ENCODE data around the gene PAH.
A peak's percentile ranks its signal among the peaks of the same experiment; 100 is the strongest.

PAH gene

GRCh38 chr12:102950950-102951619, 34.0 kb upstream of the PAH start:
- FAIRE-seq, result peak; percentile 41
- no peak for DNase-seq (ENCODE audit: extremely low spot score, insufficient read length, low read depth)

DNA sequence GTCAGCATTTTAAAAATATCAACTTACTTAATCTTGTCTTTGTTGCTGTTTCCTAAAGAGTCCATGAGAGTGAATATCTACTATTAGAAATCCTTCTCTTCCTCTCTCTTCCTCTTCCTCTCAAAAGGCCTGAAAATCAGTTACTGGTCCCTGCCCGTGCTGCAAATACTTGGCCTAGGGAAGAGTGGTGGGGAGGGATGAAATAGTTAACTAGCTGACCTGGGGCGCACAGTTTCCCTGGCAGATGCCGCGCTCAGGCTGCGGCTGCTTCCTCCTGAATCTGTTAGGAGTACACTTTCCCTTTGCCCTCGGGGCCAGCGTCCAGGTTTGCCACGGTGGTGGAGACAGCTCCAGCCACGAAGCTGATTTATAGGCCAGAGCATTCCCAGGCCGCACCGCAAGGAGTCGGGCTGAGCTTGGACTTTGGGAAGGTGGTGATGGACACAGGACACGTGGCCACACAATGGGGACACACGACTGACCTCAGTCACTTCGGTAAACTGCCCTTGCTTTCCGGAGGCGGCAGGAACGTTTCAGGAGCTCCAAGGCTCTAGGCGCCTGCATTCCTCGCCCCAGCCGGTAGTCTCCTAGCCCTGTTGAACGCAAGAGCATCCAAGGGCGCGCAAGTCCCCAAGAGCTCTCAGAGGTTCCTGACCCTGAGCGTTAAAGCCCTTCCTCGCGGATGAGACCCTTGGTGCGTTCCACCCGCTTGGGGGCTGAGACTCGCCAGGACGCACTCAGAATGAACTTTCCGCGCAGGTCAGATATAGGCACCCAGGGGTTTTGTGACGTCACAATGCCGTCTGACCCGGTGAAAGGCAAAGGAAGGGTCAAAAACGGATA, 33.3 kb upstream of the PAH start:
- no peak for DNase-seq (ENCODE audit: extremely low spot score, insufficient read length, low read depth)
- FAIRE-seq, result no peak

DNA sequence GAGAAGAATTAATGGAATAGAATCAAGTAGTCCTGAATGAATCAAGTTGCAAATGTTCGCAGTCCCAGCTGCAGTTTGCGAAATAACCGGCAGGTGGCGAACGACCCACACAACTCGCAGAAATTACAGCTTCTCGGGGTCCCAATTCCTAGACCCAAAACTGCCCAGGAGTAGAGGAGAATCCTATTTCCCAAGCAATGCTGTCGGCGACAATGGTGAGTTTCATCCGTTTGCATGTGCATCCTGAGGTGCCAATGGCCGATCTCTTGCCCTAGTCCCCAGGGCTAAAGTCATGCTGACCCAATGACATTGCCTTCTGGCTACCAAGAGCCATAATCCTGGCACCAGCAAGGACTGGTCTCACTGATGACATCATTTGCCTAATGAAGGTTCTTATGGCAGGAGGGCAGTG, 31.9 kb upstream of the PAH start:
- DNase-seq (ENCODE audit: extremely low spot score, insufficient read length, low read depth), result no peak
- peak; percentile 94 for FAIRE-seq

DNA sequence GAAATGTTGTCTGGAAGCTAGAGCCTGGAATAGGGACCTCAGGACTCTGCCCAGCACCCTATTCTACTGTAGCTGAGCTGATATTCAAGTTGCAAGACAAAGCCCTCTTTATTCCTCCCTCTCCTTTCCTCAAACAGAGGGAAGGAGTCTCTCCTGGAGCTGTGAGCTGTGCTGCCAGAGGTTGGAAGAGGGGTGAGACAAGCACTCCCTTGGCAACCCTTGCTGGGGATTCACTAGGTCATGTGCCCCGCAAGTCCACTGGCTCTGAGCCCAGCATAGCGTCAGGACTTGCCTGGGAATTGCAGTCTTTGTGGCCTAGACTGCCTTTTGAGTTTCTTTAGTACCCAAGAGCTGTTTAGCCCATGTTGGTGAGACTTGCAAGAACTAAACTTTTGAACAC, 29.0 kb upstream of the PAH start:
- FAIRE-seq, result no peak
- no peak for DNase-seq (ENCODE audit: extremely low spot score, insufficient read length, low read depth)

DNA sequence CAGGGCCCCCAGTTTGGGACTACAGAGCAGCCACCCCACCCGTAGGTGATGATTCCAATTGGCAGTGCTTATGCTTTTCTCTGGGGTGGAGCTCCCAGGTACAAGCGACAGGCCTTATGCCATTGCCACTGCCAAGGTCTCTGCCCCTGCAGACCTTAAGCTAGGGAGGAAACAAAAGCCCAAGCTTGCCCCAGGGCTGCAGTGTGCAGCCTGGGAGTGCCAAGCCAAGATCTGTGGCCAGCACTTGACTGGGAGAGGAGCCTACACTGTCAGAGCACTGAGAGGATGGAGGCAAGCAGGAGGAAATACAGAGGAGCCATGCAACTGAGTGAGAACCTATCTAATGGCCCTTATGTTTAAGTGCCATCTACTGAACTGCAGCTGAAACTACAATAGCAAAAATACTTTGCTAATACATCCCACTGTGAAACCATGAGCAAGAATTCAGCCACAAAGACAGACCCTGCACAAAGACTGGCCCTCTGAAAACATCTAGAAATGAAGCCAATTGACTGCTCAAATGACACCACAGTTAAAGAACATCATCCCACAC, 22.7 kb upstream of the PAH start:
- FAIRE-seq (no peak), DNase-seq (ENCODE audit: extremely low spot score, insufficient read length, low read depth) (no peak)

- no peak for FAIRE-seq
- DNase-seq (ENCODE audit: extremely low spot score, insufficient read length, low read depth), result no peak
Observed at GRCh38 chr12:102939059-102939458, 22.0 kb upstream of the PAH start.

GRCh38 chr12:102933168-102933567, 16.1 kb upstream of the PAH start:
- no peak for DNase-seq (ENCODE audit: extremely low spot score, insufficient read length, low read depth)
- no peak for FAIRE-seq

DNA sequence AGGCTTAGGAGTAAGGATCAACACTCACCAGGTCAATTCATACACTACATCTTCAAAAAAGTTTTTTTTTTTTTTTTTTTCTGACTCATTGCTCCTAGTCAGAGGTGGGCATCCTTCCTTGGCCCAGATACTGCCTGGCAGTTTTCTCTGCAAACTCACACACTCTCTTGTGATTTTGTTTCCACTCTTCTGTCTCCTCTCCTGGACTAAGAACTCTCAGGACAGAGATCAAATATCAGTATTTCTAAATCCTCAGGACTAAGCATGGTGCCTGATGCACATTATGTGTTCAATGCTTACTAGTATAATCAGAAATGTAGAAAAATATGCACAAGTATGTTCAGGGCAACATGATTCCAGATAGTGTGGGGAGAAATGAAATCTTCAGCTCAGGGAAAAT, 10.2 kb upstream of the PAH start:
- DNase-seq (ENCODE audit: extremely low spot score, insufficient read length, low read depth) (no peak), FAIRE-seq (no peak)

DNA sequence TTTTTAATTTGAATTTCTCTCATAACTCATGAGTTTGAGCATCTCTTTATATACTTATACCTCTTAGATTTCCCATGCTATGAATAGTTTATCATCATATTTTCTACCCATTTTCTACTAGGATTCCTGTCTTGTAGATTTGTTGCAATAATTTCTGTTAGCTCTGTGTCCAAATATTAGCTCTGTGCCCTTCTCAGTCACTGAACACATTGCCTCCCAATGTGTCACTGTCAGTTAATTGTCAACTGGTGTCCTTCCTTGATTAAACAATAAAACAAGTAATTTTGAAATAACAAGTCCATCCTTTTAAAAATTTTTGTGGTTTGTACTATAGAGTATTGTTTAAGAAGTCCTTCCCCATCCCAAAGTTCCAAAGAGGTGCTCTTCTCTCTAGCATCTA, 4.2 kb upstream of the PAH start:
- FAIRE-seq, result no peak
- DNase-seq (ENCODE audit: extremely low spot score, insufficient read length, low read depth), result no peak

DNA sequence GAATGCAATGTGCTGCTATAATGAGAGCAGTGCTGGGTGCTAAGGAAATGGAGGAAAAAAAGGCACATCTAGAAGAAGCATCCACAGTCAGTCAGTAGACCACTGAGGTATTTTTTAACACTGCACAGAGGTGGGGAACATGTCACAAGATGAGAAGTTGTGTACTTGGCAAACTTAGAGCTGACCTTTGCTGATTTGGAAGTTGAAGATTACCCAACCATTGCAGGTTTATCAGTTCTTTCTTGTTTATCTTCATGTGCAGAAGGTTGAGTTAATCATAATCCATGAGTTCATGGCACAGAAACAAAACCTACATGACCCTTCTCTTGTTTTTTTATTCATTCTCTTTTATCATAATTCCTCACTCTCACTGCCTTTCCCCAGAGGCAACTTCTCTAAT, 3.2 kb upstream of the PAH start:
- DNase-seq (ENCODE audit: extremely low spot score, insufficient read length, low read depth) (no peak), FAIRE-seq (no peak)

DNA sequence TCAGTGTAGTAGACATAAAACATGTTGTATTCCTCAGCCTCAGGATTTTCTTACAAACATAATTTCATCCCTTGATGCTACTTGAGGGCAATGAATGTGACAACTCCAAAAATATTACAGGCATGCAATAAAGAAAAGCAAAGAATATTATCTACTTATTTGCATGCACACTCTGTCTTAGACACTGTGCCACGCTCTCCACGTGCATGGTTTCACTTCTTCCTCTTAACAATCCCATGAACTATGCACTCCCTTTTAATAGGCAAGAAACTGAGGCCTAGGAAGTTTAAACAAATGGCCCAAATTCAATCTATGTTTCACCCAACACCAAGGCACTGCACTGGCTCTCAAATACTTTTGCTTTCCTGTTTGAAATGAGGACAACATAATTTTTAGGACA, 1.8 kb upstream of the PAH start:
- FAIRE-seq, result no peak

GRCh38 chr12:102916252-102917025, 605 bp downstream of the PAH start:
- FAIRE-seq (no peak), DNase-seq (ENCODE audit: extremely low spot score, insufficient read length, low read depth) (no peak)

More for the DNA sequence above, 1.8 kb upstream of the PAH start:
- DNase-seq (ENCODE audit: extremely low spot score, insufficient read length, low read depth), result no peak

GRCh38 chr12:102913453-102914226, 3.4 kb downstream of the PAH start:
- DNase-seq (ENCODE audit: extremely low spot score, insufficient read length, low read depth) (no peak), FAIRE-seq (no peak)

DNA sequence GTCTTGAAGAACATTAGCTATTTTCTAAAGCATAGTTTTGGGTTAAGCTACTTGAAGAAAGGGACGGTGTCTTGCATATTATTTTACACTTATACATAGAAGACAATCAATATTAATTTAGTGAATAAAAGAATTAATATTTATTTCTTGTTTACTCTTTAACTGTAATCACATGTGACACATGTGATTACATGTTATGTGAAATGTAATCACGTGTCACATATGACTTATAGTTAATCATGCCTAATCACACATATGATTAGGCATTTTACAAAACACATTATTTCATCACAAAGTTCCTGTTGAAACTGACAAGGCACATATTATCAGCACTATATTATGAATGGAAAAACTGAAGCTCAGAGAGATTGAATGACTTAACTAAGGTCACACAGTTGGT, 4.8 kb downstream of the PAH start:
- no peak for DNase-seq (ENCODE audit: extremely low spot score, insufficient read length, low read depth)
- no peak for FAIRE-seq

DNA sequence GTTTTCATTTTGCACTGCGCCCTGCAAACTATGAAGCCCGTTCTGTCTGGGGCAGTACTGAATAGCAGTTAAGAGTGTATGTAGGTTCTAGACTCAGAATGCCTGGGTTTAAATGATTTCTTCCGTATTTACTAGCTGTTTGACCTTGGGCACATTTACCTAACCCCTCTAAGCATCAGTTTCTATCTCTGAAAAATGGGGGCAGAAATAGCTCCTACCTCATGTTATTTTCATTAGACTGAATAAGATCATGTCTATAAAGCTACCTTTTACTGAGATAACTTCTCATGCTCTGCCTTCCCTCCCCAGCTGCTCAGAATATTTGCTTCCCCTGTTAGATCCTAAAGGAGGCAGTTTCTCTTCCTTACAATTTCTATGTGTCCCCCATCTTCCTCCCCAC, 5.7 kb downstream of the PAH start:
- FAIRE-seq (no peak), DNase-seq (ENCODE audit: extremely low spot score, insufficient read length, low read depth) (no peak)

DNA sequence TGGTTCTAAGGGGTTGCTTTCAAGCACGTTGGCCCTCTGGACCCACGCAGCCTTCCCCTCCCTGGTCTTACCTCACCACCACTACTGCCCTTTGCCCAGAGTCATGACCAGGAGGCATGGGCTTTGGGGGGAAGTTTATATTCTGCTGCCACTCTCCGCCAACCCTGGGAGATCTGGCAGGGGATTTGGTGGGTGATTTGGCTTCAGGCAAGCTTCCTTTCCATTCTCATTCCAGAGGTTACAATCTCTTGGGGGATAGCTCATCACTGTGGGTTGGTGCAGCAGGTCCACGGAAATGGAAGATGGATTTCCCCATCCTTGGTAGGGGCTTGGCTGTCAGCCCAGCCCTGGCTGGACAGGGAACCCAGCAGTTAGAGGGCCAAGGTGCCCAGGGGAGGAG, 6.3 kb downstream of the PAH start:
- FAIRE-seq (no peak), DNase-seq (ENCODE audit: extremely low spot score, insufficient read length, low read depth) (no peak)

- no peak for FAIRE-seq
- DNase-seq (ENCODE audit: extremely low spot score, insufficient read length, low read depth), result no peak
Observed at GRCh38 chr12:102910137-102910536, 6.9 kb downstream of the PAH start.

DNA sequence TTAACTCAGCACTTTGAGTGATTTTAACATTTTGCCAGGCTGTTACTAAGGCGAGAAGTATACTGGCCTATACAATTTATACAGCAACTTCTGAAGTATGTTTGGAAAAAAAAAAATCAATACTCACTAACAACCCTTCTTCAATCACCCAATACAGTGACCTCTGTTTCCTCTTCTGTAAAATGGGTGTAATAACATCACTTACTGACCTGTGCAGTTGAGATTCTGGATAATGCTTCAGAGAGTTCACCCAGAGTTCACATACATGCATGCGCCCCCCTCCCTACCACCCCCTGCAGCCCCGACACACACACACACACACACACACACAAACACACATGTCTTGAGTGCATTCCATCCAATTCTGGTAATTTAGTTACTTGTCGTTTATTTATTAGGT, 9.1 kb downstream of the PAH start:
- no peak for DNase-seq (ENCODE audit: extremely low spot score, insufficient read length, low read depth)
- no peak for FAIRE-seq

DNA sequence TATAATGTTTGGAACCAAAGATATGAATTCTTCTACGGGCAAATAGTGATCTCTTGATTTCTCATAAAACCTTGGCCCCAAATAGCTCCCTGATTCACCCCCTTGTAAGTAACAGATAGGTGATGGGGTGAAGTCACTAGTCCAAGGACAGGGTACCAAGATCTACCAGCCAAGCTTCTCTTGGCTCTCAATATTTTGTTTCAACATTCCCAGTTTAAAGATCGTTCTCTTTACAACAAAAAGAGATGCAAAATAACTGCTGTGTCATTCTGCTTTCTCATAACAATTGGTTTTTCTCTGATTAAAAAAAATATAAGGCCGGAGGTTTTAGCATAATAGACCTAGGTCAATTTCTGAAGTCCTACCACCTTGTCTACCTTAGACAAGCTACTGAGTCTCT, 11.8 kb downstream of the PAH start:
- no peak for FAIRE-seq
- no peak for DNase-seq (ENCODE audit: extremely low spot score, insufficient read length, low read depth)
